HAP-1 (cell line): ENCODE measurements around the gene MYH14.
"Not testable (repeated sequence)": the region's sequence is repeated elsewhere in the genome, so short reads cannot be mapped to it uniquely, and the experiment has no call there.

Experiments used
- DNase-seq, 2 experiments: peaks; one replicate each; pipeline ENCODE4 v3.0.0-alpha.2; 2016 to 2020; ENCODE audit warnings: low spot score in 2 of 2
- H3K27me3 ChIP-seq: fragments of 250-450 bp; sonication (Bioruptor Pico); 2 replicates; pipeline ENCODE4 v1.5.1; 2020; ENCODE audit warnings: low read depth, mild to moderate bottlenecking, moderate library complexity
- H3K36me3 ChIP-seq: fragments of 250-450 bp; sonication (Bioruptor Pico); replicated peaks from 2 replicates; pipeline ENCODE4 v1.5.1; 2020; ENCODE audit warnings: mild to moderate bottlenecking
- H3K4me1 ChIP-seq: fragments of 250-450 bp; sonication (Bioruptor Pico); 2 replicates; pipeline ENCODE4 v1.5.1; 2020; ENCODE audit warnings: mild to moderate bottlenecking
- H3K4me3 ChIP-seq: fragments of 250-450 bp; sonication (Bioruptor Pico); 2 replicates; pipeline ENCODE4 v1.5.1; 2020; ENCODE audit warnings: mild to moderate bottlenecking, moderate library complexity
- H3K9me3 ChIP-seq: fragments of 250-450 bp; sonication (Bioruptor Pico); 2 replicates; pipeline ENCODE4 v1.5.1; 2020; ENCODE audit warnings: mild to moderate bottlenecking, moderate library complexity
- in situ Hi-C: fragments of 300-500 bp; cut with MboI; formaldehyde crosslinking; loops from 3 replicates; pipeline ENCODE4 v1.14.3; 2020; ENCODE audit warnings: low sequenced_read_pairs, inconsistent platforms, mixed read lengths

MYH14 gene

GRCh38 chr19:50352242-50352641 lies 148.8 kb downstream of the MYH14 start:
- in situ Hi-C loops: loop anchor here (25.0 kb wide), 1 partner anchor 560 kb away; the partner anchor contains the start of gene KLK4
- no peak for DNase-seq
- no peak overlapping the region for H3K4me3 ChIP-seq
- H3K27me3 ChIP-seq: peaks cover 3% of the 10 kb centered on the region; the same call in 1 of the 2 replicates
- H3K9me3 ChIP-seq: no peaks in the 10 kb centered on the region
- H3K36me3 ChIP-seq: no peaks in the 10 kb centered on the region
- H3K4me1 ChIP-seq: no peaks in the 10 kb centered on the region; the same call in 1 of the 2 replicates

DNA sequence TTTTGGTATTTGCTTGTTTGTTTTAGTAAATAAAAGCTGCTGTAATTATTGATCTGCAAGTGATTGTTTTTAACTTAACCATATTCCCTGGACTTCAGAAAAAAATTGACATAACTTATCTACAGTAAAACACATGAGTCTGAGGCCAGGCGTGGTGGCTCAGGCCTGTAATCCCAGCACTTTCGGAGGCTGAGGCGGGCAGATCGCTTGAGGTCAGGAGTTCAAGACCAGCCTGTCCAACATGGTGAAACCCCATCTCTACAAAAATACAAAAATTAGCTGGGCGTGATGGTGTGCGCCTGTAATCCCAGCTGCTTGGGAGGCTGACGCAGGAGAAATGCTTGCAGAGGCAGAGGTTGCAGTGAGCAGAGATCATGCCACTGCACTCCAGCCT lies 150.1 kb downstream of the MYH14 start:
- not testable (repeated sequence) for H3K9me3 ChIP-seq, H3K36me3 ChIP-seq, H3K4me3 ChIP-seq, H3K4me1 ChIP-seq, DNase-seq, H3K27me3 ChIP-seq
- in situ Hi-C loops: loop anchor here (25.0 kb wide), 1 partner anchor 559 kb away; the partner anchor contains the start of gene KLK4

- Histone ChIP-seq H3K36me3 (no peaks in the 10 kb centered on the region), H3K4me1 (no peaks in the 10 kb centered on the region; the same call in 1 of the 2 replicates), H3K9me3 (no peaks in the 10 kb centered on the region), H3K27me3 (peaks cover 3% of the 10 kb centered on the region; the same call in 1 of the 2 replicates), H3K4me3 (no peak overlapping the region)
- DNase-seq: no peak
- in situ Hi-C loops: loop anchor here (25.0 kb wide), 1 partner anchor 556 kb away; the partner anchor contains the start of gene KLK4
Measured at GRCh38 chr19:50356691-50357177, 153.3 kb downstream of the MYH14 start.

DNA sequence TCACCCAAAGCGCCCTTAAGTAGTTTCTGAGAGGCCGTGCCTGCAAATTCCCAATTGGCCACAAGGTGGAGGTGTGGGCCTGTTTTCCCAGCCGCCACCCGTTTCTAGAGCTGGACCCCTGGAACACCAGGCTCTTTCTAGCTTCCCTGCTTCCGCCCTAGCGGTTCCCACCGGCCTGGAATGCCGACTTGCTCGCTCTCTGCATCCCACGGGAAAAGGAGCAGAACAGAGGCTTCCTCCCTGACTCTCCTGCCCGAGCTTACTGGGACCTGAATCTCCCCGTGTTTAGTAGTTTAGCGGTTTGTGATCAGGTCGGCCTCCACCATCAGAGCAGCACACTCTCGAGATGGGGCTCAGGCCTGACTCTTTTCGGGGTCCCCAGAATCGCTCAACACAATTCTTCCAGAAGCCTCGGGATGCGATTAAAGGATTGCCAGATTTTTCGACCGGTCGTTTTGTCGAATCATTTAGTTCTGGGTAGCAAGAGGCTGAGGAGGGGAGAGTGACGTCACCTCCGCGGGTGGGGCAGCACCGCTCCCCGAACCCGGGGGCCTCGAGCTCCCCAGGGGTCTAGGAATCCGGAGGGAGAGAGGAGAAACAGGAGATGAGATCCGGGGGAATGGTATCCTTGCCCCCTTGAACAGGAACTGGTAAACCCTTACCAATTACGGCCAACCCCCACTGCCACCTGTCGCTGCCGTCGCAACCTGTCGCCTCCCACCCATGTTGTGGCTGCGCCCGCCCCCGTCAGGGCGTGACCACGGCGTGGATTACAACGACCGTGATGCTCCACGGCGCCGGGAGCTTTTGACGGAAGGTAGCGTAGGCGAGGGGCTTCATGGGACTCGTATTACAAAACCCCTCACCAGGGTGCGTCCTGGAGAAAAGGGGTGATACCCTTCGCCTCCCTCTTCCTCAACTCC lies 154.0 kb downstream of the MYH14 start:
- H3K4me1 ChIP-seq: no peaks in the 10 kb centered on the region; the same call in 1 of the 2 replicates
- peaks cover 3% of the 10 kb centered on the region; the same call in 1 of the 2 replicates for H3K27me3 ChIP-seq
- no peak overlapping the region for H3K4me3 ChIP-seq
- peak; percentile 68 to 83 for DNase-seq
- no peaks in the 10 kb centered on the region for H3K36me3 ChIP-seq
- in situ Hi-C loops: loop anchor here (25.0 kb wide), 1 partner anchor 555 kb away; the partner anchor contains the start of gene KLK4
- no peaks in the 10 kb centered on the region for H3K9me3 ChIP-seq

GRCh38 chr19:50358483-50359327 lies 155.3 kb downstream of the MYH14 start:
- Histone ChIP-seq H3K9me3 (no peaks in the 10 kb centered on the region), H3K4me1 (no peaks in the 10 kb centered on the region; the same call in 1 of the 2 replicates)

DNA sequence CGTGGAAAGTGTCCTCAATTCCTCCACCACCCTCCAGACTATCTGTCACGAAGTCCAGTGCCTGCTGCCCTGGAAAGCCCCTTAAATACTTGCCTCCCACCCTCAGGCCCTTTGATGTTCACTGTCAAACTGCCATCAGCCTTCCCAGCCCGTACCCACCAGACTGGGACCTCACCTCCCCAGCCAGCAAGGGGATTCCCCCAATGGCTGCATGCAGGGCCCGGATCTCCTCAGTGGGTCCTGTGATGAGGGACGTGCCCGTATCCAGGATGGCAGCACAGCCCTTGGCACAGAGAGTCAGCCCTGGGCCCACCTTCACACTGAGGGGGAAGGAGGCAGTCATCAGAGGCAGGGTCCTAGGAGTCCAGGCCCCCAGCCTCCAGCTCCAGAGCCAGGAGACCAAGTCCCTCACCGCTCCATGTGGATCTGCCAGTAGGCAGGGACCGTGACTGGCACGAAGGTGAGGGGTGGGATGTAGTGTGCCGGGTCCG lies 156.0 kb downstream of the MYH14 start:
- no peaks in the 10 kb centered on the region; the same call in 1 of the 2 replicates for H3K4me1 ChIP-seq
- no peaks in the 10 kb centered on the region for H3K9me3 ChIP-seq
- in situ Hi-C loops: loop anchor here (25.0 kb wide), 1 partner anchor 553 kb away; the partner anchor contains the start of gene KLK4
- H3K4me3 ChIP-seq: no peak overlapping the region
- DNase-seq: no peak
- H3K27me3 ChIP-seq: peaks cover 3% of the 10 kb centered on the region; the same call in 1 of the 2 replicates
- no peaks in the 10 kb centered on the region for H3K36me3 ChIP-seq

More at GRCh38 chr19:50358483-50359327, 155.3 kb downstream of the MYH14 start:
- Histone ChIP-seq H3K36me3 (no peaks in the 10 kb centered on the region), H3K4me3 (no peak overlapping the region), H3K27me3 (peaks cover 3% of the 10 kb centered on the region; the same call in 1 of the 2 replicates)
- DNase-seq: no peak
- in situ Hi-C loops: loop anchor here (25.0 kb wide), 1 partner anchor 554 kb away; the partner anchor contains the start of gene KLK4
